ENCODE data around the gene PINLYP. TPM values are rescaled to one million over a fixed set of nuclear protein-coding genes. Genes with fewer than 3 reads are reported as not detected.

PINLYP gene
- polyA plus RNA-seq, 1 donor from 2014 or later: not detected

DNA sequence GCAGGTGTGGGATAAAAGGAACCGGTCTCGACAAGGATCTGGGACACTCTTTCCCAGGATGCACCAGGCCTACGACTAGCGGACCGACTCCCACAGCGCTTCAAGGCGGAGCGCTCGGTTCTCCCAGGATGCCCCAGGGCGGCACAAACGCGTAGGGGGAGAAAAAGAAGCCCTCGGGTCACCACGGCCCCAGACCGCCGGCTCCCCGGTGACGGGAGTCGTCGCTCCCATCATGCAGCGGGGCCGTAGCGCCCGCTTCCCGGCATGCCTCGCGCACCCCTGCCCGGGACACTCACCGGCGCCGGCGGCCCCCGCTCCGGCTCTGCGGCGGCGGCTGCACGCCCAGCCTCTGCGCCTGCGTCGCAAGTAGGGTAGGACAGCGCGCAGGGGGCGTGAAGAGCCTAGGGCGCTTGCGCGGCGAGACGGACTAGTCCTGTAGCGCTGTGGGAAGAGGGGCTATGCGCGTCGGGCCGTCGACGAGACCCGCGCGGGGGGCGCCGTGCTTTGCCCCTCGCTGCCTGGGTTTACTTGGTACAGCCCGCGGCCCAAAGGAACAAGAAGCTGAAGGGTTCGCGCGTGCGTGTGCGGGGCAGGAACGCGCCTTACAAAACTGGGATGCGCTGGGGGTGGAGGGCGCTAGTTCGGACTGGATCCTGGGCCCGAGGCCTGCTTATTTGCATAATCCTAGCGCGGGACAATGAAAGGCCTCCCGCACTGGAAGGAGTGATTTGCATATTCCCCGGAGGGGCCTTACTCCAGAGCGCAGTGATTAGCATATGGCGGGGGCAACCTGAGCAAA is 43.9 kb downstream of the PINLYP start, which contains the start of gene ZNF428:
Gene ZNF428 (minus strand): TSS at position 368 of the 799 bp plus-strand sequence. CDS start 5,325 bp downstream, outside the sequence.
- H3K4me1 Mint-ChIP-seq: peaks cover 7 to 21% (median 15%) of the 10 kb centered on the region in 3 donors
- H3K27me3 Mint-ChIP-seq: no peaks in the 10 kb centered on the region
- peak within 1 kb of the TSS; percentile 94 to 98 (median 95) for H3K27ac Mint-ChIP-seq
- peaks cover 0 to 6% (median 1%) of the 10 kb centered on the region in 3 donors for H3K9me3 Mint-ChIP-seq
- peak within 1 kb of the TSS; percentile 96 to 99 (median 96) for H3K4me3 Mint-ChIP-seq
- peaks cover 2% of the 10 kb centered on the region for H3K36me3 Mint-ChIP-seq

DNA sequence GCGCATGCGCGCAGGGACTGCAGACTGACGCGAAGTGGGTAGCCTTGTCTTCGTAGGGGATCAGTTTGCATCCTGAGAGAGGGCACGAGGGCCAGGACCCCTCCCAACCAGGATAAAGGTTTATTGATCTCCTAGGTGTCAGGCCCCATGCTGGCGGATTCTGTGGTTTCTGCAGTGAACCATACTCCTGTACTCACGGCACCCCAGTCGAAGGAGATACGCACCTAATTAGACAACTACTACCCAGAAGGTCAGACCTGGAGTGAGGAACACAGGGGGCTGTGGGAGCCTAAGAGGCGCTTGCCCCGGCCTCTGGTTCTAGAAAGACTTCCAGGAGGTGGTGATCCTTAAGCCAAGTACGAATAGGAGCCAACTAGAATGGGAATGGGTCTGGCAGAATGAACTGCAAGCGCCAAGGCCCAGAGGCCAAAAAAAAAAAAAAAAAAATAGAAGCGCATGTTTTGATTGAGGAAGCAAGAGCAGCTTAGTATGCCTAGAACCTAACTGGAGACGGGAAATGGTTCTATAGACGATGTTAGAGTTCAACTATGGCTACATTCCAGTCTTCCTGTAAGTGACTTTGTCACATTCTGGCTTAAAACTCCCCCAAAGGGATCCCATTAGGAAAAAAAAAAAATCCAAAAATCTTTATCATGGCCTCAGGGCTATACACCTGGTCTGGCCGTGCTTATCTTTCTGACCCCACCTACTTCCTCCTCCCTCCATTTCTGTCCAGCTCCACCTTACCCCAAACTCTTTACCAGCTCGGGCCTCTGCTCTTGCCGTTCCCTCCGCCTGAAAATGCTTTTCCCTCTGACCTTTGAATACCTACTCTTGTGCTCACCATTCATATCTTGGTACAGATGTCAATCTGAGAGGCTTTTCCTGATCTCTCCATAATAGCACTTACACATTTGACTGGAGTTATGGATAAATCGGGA is 44.7 kb downstream of the PINLYP start:
- Mint-ChIP-seq H3K36me3 (peaks cover 2% of the 10 kb centered on the region), H3K27ac (peak overlapping the region; percentile 94 to 98 (median 95)), H3K27me3 (no peaks in the 10 kb centered on the region), H3K4me3 (peak overlapping the region; percentile 96 to 99 (median 96)), H3K9me3 (peaks cover 0 to 6% (median 1%) of the 10 kb centered on the region in 3 donors), H3K4me1 (peaks cover 10 to 22% (median 15%) of the 10 kb centered on the region in 3 donors)

GRCh38 chr19:43622070-43622469 is 46.5 kb downstream of the PINLYP start:
- H3K36me3 Mint-ChIP-seq: peaks cover 2% of the 10 kb centered on the region
- H3K27me3 Mint-ChIP-seq: peaks cover 2% of the 10 kb centered on the region
- peaks cover 10 to 20% (median 15%) of the 10 kb centered on the region in 3 donors for H3K4me1 Mint-ChIP-seq
- H3K4me3 Mint-ChIP-seq: peak overlapping the region in 1 of 4 donors; percentile 17
- peaks cover 0 to 6% (median 1%) of the 10 kb centered on the region in 3 donors for H3K9me3 Mint-ChIP-seq
- peak overlapping the region in 2 of 3 donors; percentile 72 for H3K27ac Mint-ChIP-seq

GRCh38 chr19:43622956-43623355 is 47.4 kb downstream of the PINLYP start:
- H3K4me1 Mint-ChIP-seq: peaks cover 10 to 17% (median 15%) of the 10 kb centered on the region in 3 donors
- H3K27ac Mint-ChIP-seq: peak overlapping the region in 1 of 3 donors; percentile 74
- H3K27me3 Mint-ChIP-seq: peaks cover 2% of the 10 kb centered on the region
- H3K4me3 Mint-ChIP-seq: no peak overlapping the region
- H3K9me3 Mint-ChIP-seq: peaks cover 0 to 6% (median 1%) of the 10 kb centered on the region in 3 donors
- H3K36me3 Mint-ChIP-seq: peaks cover 2% of the 10 kb centered on the region

GRCh38 chr19:43623889-43624670 is 48.5 kb downstream of the PINLYP start:
- peak overlapping the region in 3 of 4 donors; percentile 24 to 54 (median 43) for H3K4me3 Mint-ChIP-seq
- H3K9me3 Mint-ChIP-seq: peaks cover 0 to 6% (median 1%) of the 10 kb centered on the region in 3 donors
- H3K36me3 Mint-ChIP-seq: peaks cover 2% of the 10 kb centered on the region
- H3K4me1 Mint-ChIP-seq: peaks cover 10 to 15% (median 14%) of the 10 kb centered on the region in 3 donors
- peaks cover 2% of the 10 kb centered on the region for H3K27me3 Mint-ChIP-seq
- peak overlapping the region in 1 of 3 donors; percentile 54 for H3K27ac Mint-ChIP-seq

GRCh38 chr19:43624933-43625332 is 49.3 kb downstream of the PINLYP start:
- Mint-ChIP-seq H3K9me3 (peaks cover 0 to 6% (median 1%) of the 10 kb centered on the region in 3 donors), H3K27me3 (peaks cover 2% of the 10 kb centered on the region), H3K27ac (no peak overlapping the region), H3K4me3 (peak overlapping the region in 2 of 4 donors; percentile 54 to 81), H3K4me1 (peaks cover 9 to 13% (median 10%) of the 10 kb centered on the region in 3 donors), H3K36me3 (peaks cover 2% of the 10 kb centered on the region)

GRCh38 chr19:43625918-43626579 is 50.4 kb downstream of the PINLYP start:
- Mint-ChIP-seq H3K27ac (no peak overlapping the region), H3K4me3 (no peak overlapping the region), H3K9me3 (peaks cover 0 to 6% (median 1%) of the 10 kb centered on the region in 3 donors), H3K36me3 (peaks cover 2% of the 10 kb centered on the region), H3K27me3 (peaks cover 2% of the 10 kb centered on the region), H3K4me1 (peaks cover 4 to 9% (median 4%) of the 10 kb centered on the region in 3 donors)

GRCh38 chr19:43626838-43627237 is 51.2 kb downstream of the PINLYP start:
- Mint-ChIP-seq H3K4me1 (peaks cover 4% of the 10 kb centered on the region in 3 donors), H3K36me3 (peaks cover 2% of the 10 kb centered on the region), H3K27me3 (peaks cover 2% of the 10 kb centered on the region), H3K27ac (no peak overlapping the region), H3K4me3 (peak overlapping the region in 1 of 4 donors; percentile 63), H3K9me3 (peaks cover 0 to 6% (median 1%) of the 10 kb centered on the region in 3 donors)

GRCh38 chr19:43628646-43629326 is 53.2 kb downstream of the PINLYP start:
- Mint-ChIP-seq H3K36me3 (peaks cover 2% of the 10 kb centered on the region), H3K4me1 (peaks cover 4% of the 10 kb centered on the region in 3 donors), H3K27ac (no peak overlapping the region), H3K9me3 (peaks cover 0 to 6% (median 1%) of the 10 kb centered on the region in 3 donors), H3K4me3 (peak overlapping the region in 1 of 4 donors; percentile 44), H3K27me3 (peaks cover 8% of the 10 kb centered on the region)

GRCh38 chr19:43631491-43631890 is 55.9 kb downstream of the PINLYP start:
- Mint-ChIP-seq H3K4me3 (no peak overlapping the region), H3K9me3 (no peaks in the 10 kb centered on the region), H3K27me3 (peaks cover 11% of the 10 kb centered on the region), H3K4me1 (no peaks in the 10 kb centered on the region), H3K27ac (no peak overlapping the region), H3K36me3 (no peaks in the 10 kb centered on the region)
